Measurements from ENCODE around the gene IRAK3.
"Not testable (repeated sequence)": the region's sequence is repeated elsewhere in the genome, so short reads cannot be mapped to it uniquely, and the experiment has no call there.

IRAK3 gene

GRCh38 chr12:66228462-66228861, 39.4 kb downstream of the IRAK3 start:
- no peak for TF ChIP-seq CTCF (IDR thresholded peaks at IDR 0.05)
- H3K9me3 ChIP-seq (ENCODE audit: control insufficient read depth, low read length), result no peaks in the 10 kb centered on the region

GRCh38 chr12:66232263-66232662, 43.2 kb downstream of the IRAK3 start:
- H3K36me3 ChIP-seq (ENCODE audit: control insufficient read depth, insufficient read depth, low read length), result no peaks in the 10 kb centered on the region
- TF ChIP-seq CTCF (IDR thresholded peaks at IDR 0.05), result no peak
- no peak overlapping the region for H2AFZ ChIP-seq

More at GRCh38 chr12:66228462-66228861, 39.4 kb downstream of the IRAK3 start:
- Histone ChIP-seq H3K4me2 (ENCODE audit: low read length) (no peak overlapping the region), H3K79me2 (no peaks in the 10 kb centered on the region), H3K27ac (no peak overlapping the region), H3K27me3 (ENCODE audit: control insufficient read depth, insufficient read depth, low read length) (no peaks in the 10 kb centered on the region), H2AFZ (no peak overlapping the region), H3K4me1 (no peaks in the 10 kb centered on the region), H3K36me3 (ENCODE audit: control insufficient read depth, insufficient read depth, low read length) (no peaks in the 10 kb centered on the region), H3K9ac (no peak overlapping the region), H3K4me3 (ENCODE audit: low read depth, low read length) (no peak overlapping the region)

GRCh38 chr12:66234037-66234693, 45.2 kb downstream of the IRAK3 start:
- H2AFZ ChIP-seq; H3K4me1 ChIP-seq; H3K9ac ChIP-seq; H3K4me3 ChIP-seq (ENCODE audit: low read depth, low read length); H3K9me3 ChIP-seq (ENCODE audit: control insufficient read depth, low read length); H3K79me2 ChIP-seq; H3K36me3 ChIP-seq (ENCODE audit: control insufficient read depth, insufficient read depth, low read length); H3K27ac ChIP-seq; H3K27me3 ChIP-seq (ENCODE audit: control insufficient read depth, insufficient read depth, low read length); H3K4me2 ChIP-seq (ENCODE audit: low read length): not testable (repeated sequence)

More at GRCh38 chr12:66232263-66232662, 43.2 kb downstream of the IRAK3 start:
- H3K4me1 ChIP-seq, result no peaks in the 10 kb centered on the region
- H3K9me3 ChIP-seq (ENCODE audit: control insufficient read depth, low read length), result no peaks in the 10 kb centered on the region
- no peak overlapping the region for H3K4me3 ChIP-seq (ENCODE audit: low read depth, low read length)
- no peak overlapping the region for H3K4me2 ChIP-seq (ENCODE audit: low read length)
- H3K9ac ChIP-seq, result no peak overlapping the region
- H3K79me2 ChIP-seq, result no peaks in the 10 kb centered on the region
- H3K27ac ChIP-seq, result no peak overlapping the region
- H3K27me3 ChIP-seq (ENCODE audit: control insufficient read depth, insufficient read depth, low read length), result no peaks in the 10 kb centered on the region

GRCh38 chr12:66234773-66235625, 46.0 kb downstream of the IRAK3 start:
- H3K9ac ChIP-seq; H3K27me3 ChIP-seq (ENCODE audit: control insufficient read depth, insufficient read depth, low read length); H3K27ac ChIP-seq; H3K4me1 ChIP-seq; H3K9me3 ChIP-seq (ENCODE audit: control insufficient read depth, low read length); H3K36me3 ChIP-seq (ENCODE audit: control insufficient read depth, insufficient read depth, low read length); H3K79me2 ChIP-seq: not testable (repeated sequence)
- peak overlapping the region; percentile 47 for H3K4me2 ChIP-seq (ENCODE audit: low read length)
- peak overlapping the region; percentile 75 for H2AFZ ChIP-seq
- H3K4me3 ChIP-seq (ENCODE audit: low read depth, low read length), result peak overlapping the region; percentile 22

GRCh38 chr12:66235626-66236281, 46.7 kb downstream of the IRAK3 start:
- no peak overlapping the region for H3K9ac ChIP-seq
- H3K4me3 ChIP-seq (ENCODE audit: low read depth, low read length), result peak overlapping the region; percentile 22
- no peaks in the 10 kb centered on the region for H3K27me3 ChIP-seq (ENCODE audit: control insufficient read depth, insufficient read depth, low read length)
- no peaks in the 10 kb centered on the region for H3K4me1 ChIP-seq
- peak overlapping the region; percentile 47 for H3K4me2 ChIP-seq (ENCODE audit: low read length)
- no peaks in the 10 kb centered on the region for H3K79me2 ChIP-seq
- H3K27ac ChIP-seq, result no peak overlapping the region
- no peaks in the 10 kb centered on the region for H3K36me3 ChIP-seq (ENCODE audit: control insufficient read depth, insufficient read depth, low read length)
- no peak for TF ChIP-seq CTCF (IDR thresholded peaks at IDR 0.05)
- peak overlapping the region; percentile 75 for H2AFZ ChIP-seq
- no peaks in the 10 kb centered on the region for H3K9me3 ChIP-seq (ENCODE audit: control insufficient read depth, low read length)

- H3K27ac ChIP-seq; H3K4me1 ChIP-seq; H3K79me2 ChIP-seq; H3K9ac ChIP-seq; H3K4me2 ChIP-seq (ENCODE audit: low read length); H2AFZ ChIP-seq; H3K27me3 ChIP-seq (ENCODE audit: control insufficient read depth, insufficient read depth, low read length); H3K36me3 ChIP-seq (ENCODE audit: control insufficient read depth, insufficient read depth, low read length); H3K4me3 ChIP-seq (ENCODE audit: low read depth, low read length); H3K9me3 ChIP-seq (ENCODE audit: control insufficient read depth, low read length): not testable (repeated sequence)
Observed at GRCh38 chr12:66236282-66236675, 47.3 kb downstream of the IRAK3 start.
